Breast epithelium (tissue), 4 donors: ENCODE data around the gene MYRF. TPM values are rescaled to one million over a fixed set of nuclear protein-coding genes. Genes with fewer than 3 reads are reported as not detected.

Experiments
- DNase-seq, 2 donors: peaks; one replicate each; pipeline ENCODE4 v3.0.0-alpha.2; 2019; ENCODE audit warnings: low spot score in 2 of 2
- H3K27ac ChIP-seq, 2 donors: fragments of 200-600 bp; sonication (generic) in 1 of 2; one replicate each; pipeline ENCODE4 v1.5.1; 2016 to 2019; ENCODE audit warnings: mild to moderate bottlenecking in 1 of 2
- H3K27me3 ChIP-seq, 2 donors: fragments of 200-600 bp; sonication (generic) in 1 of 2; one replicate each; pipeline versions ENCODE4 v1.5.1 to v1.6.0; 2017 to 2019; ENCODE audit warnings: control low read depth in 1 of 2, mild to moderate bottlenecking in 1 of 2
- H3K36me3 ChIP-seq: fragments of 200-600 bp; one replicate; pipeline ENCODE4 v1.5.1; 2019
- H3K4me1 ChIP-seq, 2 donors: fragments of 200-600 bp; sonication (generic); one replicate each; pipeline ENCODE4 v1.5.1; 2016 to 2019; ENCODE audit warnings: control low read depth in 1 of 2
- H3K4me3 ChIP-seq, 3 donors: fragments of 200-600 bp; sonication (generic); 1 replicate in 2 of 3; 2 replicates in 1 of 3; pipeline ENCODE4 v1.5.1; 2016 to 2019; ENCODE audit warnings: mild to moderate bottlenecking in 3 of 3, moderate library complexity in 2 of 3
- H3K9me3 ChIP-seq, 2 donors: fragments of 200-600 bp; sonication (generic) in 1 of 2; one replicate each; pipeline ENCODE4 v1.5.1; 2016 to 2019; ENCODE audit warnings: control low read depth in 1 of 2
- CTCF ChIP-seq, 3 donors: fragments of 450-650 bp; IDR thresholded peaks; one replicate each; pipeline ENCODE4 v1.5.1; 2016 to 2017; ENCODE audit warnings: antibody characterized with exemption in 3 of 3, mild to moderate bottlenecking in 3 of 3, moderate library complexity in 3 of 3
- POLR2A ChIP-seq: fragments of 450-650 bp; IDR thresholded peaks from one replicate; pipeline ENCODE4 v1.6.1; 2016; ENCODE audit warnings: antibody characterized with exemption, mild to moderate bottlenecking, moderate library complexity
- POLR2AphosphoS5 ChIP-seq, 3 donors: sonication (generic); formaldehyde crosslinking; IDR thresholded peaks; one replicate each; pipeline ENCODE4 v1.6.1; 2017; ENCODE audit warnings: antibody characterized with exemption in 3 of 3
- intact Hi-C: fragments of 100-400 bp; cut with DNase I; formaldehyde crosslinking; loops from one replicate; pipeline ENCODE4 v1.15.1; 2023; ENCODE audit warnings: low total_unique reads
- total RNA-seq, 3 donors: library from RNA; depleted of rRNA; stranded (reverse); fragments of >200 nt; gene quantifications; one replicate each; pipeline ENCODE4 v1.1.0, GENCODE V29; 2016

Gene MYRF
- total RNA-seq, 3 donors from 2014 or later = 0.32 to 6.9 (median 0.66) TPM

GRCh38 chr11:61756452-61757212 is 4.2 kb downstream of the MYRF start:
- Histone ChIP-seq H3K27me3 (no peaks in the 10 kb centered on the region), H3K36me3 (no peaks in the 10 kb centered on the region), H3K27ac (no peak overlapping the region), H3K4me3 (no peak overlapping the region), H3K4me1 (no peaks in the 10 kb centered on the region), H3K9me3 (no peaks in the 10 kb centered on the region)
- intact Hi-C loops = no loop called here
- no peak for DNase-seq
- TF ChIP-seq POLR2A (no peak), POLR2AphosphoS5 (IDR thresholded peaks at IDR 0.05) (no peak), CTCF (IDR thresholded peaks at IDR 0.05) (no peak)

- H3K27me3 ChIP-seq = no peaks in the 10 kb centered on the region
- no peaks in the 10 kb centered on the region for H3K4me1 ChIP-seq
- H3K27ac ChIP-seq = no peak overlapping the region
- no peak for TF ChIP-seq POLR2A
- TF ChIP-seq CTCF (IDR thresholded peaks at IDR 0.05) = no peak
- no peak for TF ChIP-seq POLR2AphosphoS5 (IDR thresholded peaks at IDR 0.05)
- H3K9me3 ChIP-seq = no peaks in the 10 kb centered on the region
- no peaks in the 10 kb centered on the region for H3K36me3 ChIP-seq
- DNase-seq = no peak
- no peak overlapping the region for H3K4me3 ChIP-seq
- intact Hi-C loops = no loop called here
Measured at GRCh38 chr11:61757213-61757862, 4.9 kb downstream of the MYRF start.

GRCh38 chr11:61760946-61761345 is 8.5 kb downstream of the MYRF start:
- Histone ChIP-seq H3K4me1 (no peaks in the 10 kb centered on the region), H3K36me3 (no peaks in the 10 kb centered on the region), H3K27ac (no peak overlapping the region), H3K9me3 (no peaks in the 10 kb centered on the region), H3K27me3 (no peaks in the 10 kb centered on the region), H3K4me3 (no peak overlapping the region)
- no peak for DNase-seq
- intact Hi-C loops = no loop called here
- TF ChIP-seq POLR2AphosphoS5 (IDR thresholded peaks at IDR 0.05) (no peak), CTCF (IDR thresholded peaks at IDR 0.05) (no peak), POLR2A (no peak)

GRCh38 chr11:61761440-61762222 is 9.2 kb downstream of the MYRF start:
- no peak for DNase-seq
- no peaks in the 10 kb centered on the region for H3K9me3 ChIP-seq
- no peaks in the 10 kb centered on the region for H3K36me3 ChIP-seq
- H3K27ac ChIP-seq = no peak overlapping the region
- no peaks in the 10 kb centered on the region for H3K4me1 ChIP-seq
- intact Hi-C loops = no loop called here
- no peak overlapping the region for H3K4me3 ChIP-seq
- TF ChIP-seq POLR2AphosphoS5 (IDR thresholded peaks at IDR 0.05) = no peak
- no peak for TF ChIP-seq CTCF (IDR thresholded peaks at IDR 0.05)
- no peak for TF ChIP-seq POLR2A
- H3K27me3 ChIP-seq = no peaks in the 10 kb centered on the region

- no peak for TF ChIP-seq POLR2A
- no peak for TF ChIP-seq CTCF (IDR thresholded peaks at IDR 0.05)
- no peak for TF ChIP-seq POLR2AphosphoS5 (IDR thresholded peaks at IDR 0.05)
- intact Hi-C loops = no loop called here
- H3K36me3 ChIP-seq = no peaks in the 10 kb centered on the region
- H3K27me3 ChIP-seq = no peaks in the 10 kb centered on the region
- no peak overlapping the region for H3K27ac ChIP-seq
- DNase-seq = no peak
- H3K4me3 ChIP-seq = no peak overlapping the region
- H3K4me1 ChIP-seq = no peaks in the 10 kb centered on the region
- no peaks in the 10 kb centered on the region for H3K9me3 ChIP-seq
Measured at GRCh38 chr11:61762223-61762615, 9.8 kb downstream of the MYRF start.
